RCC 7860 (cell line): Measurements from ENCODE around the gene CHN1.

Experiments used
- DNase-seq: peaks from one replicate; pipeline ENCODE4 v3.0.0-alpha.2; 2015; ENCODE audit warnings: low spot score
- FAIRE-seq: peaks from 2 replicates; lab custom pipeline; 2012; peaks lifted over from hg19 to GRCh38; lab: Jason Lieb, UNC

The CHN1 gene

GRCh38 chr2:174877751-174878150, 127.4 kb downstream of the CHN1 start:
- FAIRE-seq: no peak

DNA sequence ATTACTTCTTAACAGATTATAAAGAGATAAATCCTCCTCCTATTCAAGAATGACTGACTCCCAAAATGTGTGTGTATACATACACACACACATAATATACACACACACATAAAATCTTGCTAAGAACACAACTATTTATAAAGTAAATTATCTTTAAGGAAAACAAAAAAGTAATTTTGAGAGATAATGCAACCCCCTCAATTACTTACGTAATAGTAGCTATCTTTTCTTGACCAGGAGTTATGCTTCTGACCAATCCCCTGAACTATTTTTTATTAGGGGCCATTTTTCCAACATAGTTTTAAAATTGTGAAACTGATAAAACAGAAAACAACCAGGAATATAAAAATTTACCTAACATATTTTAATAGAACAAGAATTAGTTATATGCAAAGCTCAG, 127.9 kb downstream of the CHN1 start:
- FAIRE-seq (no peak), DNase-seq (no peak)

More at GRCh38 chr2:174877751-174878150, 127.4 kb downstream of the CHN1 start:
- DNase-seq: no peak

DNA sequence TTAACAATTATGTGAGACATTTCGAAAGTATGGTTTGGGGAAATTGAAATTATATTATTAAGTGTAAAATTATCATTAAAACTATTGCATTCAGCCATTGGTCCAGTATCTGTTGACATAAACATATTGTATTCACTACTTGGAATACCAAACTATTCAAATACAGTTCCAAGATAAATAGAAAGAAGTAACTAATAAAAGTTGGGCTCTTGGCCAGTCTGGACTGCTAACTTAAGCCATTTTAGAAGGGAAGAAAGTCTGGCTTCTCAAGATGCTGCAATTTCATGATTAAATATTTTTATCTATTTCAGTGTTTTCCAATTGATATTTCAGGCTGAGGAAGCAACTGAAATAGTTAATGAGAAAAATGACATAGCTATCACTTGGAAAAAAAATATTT, 131.1 kb downstream of the CHN1 start:
- DNase-seq (no peak), FAIRE-seq (no peak)

DNA sequence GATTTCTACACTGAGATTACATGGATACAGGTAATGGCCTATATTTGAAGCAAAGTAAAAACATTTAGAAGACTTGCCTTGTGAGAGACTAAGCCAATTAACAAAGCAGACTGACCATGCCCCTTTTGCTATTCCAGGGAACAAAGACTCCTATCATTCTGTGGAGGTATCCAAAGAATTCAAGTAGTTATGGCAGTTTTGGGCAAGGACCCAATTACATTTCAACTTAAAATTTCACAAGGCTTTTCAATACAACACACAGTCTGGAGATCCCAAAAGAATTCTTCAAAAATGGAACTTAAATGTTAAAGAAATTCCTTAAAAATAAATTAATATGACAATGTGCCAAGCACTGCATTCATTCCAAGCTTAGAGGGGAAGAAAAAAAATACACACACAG, 131.7 kb downstream of the CHN1 start:
- DNase-seq (no peak), FAIRE-seq (no peak)

DNA sequence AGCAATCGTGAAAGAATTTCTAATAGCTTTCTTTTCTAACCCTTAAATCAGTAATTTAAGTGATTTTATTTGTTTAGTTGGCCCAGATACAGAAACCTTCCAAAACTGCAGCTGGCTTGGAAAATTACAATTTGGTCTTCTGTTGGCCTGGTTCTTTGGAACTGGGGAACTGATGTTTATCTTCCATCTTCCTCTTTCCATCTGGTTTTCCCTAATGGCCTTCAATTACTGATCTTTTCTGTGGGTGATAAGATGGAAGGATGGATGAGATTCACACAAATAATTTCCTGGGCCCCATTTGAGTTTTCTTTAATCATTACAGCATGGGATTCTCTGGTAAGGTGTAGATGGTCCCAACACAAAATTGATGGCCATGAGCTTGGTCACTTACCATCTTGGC, 134.4 kb downstream of the CHN1 start:
- no peak for DNase-seq
- no peak for FAIRE-seq

DNA sequence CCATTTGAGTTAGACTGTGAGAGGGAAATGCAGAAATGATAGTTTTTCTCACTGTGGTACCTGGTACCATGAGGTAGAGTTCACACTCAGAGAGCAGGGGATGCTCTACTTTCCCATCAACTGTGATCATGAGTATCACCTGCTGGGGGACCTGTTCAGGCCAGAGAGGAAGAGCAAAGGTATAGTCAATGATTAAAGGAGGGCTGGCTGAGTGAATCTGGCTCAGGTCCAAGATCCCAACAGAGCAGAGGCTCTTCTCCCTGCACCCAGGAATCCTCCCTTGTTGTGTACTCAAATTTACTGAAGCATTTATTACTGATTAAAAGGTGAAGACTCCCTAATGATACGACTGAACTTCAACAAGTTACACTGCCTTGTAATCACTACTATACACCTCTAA, 136.3 kb downstream of the CHN1 start:
- FAIRE-seq: no peak
- DNase-seq: no peak

- no peak for DNase-seq
- FAIRE-seq: no peak
Observed at GRCh38 chr2:174866421-174866820, 138.8 kb downstream of the CHN1 start.

DNA sequence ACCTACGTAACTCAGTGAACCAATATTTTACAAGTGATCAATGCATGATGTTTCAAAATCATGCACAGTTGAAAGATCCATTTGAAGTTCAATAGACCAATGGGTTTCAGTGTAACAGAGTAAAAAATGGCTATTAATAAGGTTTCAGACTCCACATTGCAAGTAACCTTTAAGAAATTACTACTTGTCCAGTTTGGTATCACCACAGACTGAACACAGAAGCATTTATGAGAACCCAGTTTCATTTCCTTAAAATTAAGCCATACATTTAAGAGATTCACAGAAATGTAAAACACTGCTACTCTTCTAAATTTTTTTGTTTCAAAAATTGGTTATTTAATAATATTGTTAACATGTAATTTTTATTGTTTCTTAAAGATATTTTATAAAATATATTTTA, 142.0 kb downstream of the CHN1 start:
- DNase-seq: no peak
- FAIRE-seq: peak; percentile 62

DNA sequence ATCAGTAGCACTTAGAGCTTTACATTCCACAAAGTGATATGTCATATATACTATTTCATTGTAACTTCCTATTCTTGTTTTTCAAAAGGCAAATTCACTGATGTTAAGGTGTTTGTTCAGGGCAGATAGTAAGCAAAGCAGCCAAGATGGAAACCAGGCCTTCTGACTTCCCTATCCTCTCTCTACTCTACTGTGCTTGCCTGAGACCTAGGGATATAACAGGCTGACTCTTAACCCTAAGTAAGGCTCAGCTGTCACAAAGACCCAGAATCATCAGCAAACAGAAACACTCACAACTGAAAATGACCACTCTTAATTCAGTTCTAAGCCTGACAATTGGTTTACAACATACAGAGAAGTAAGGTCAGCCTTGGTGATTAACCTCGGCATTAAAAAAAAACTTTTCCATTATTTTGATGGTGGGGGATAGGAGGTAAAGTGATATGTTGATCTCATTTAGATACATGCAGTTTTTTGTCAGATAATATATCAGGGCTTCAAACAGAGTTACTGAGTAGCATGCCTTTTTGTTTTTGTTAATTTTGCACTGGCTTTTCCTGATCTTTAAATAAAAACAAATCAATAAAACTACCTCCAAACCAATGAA, 145.5 kb downstream of the CHN1 start:
- no peak for DNase-seq
- FAIRE-seq: no peak

DNA sequence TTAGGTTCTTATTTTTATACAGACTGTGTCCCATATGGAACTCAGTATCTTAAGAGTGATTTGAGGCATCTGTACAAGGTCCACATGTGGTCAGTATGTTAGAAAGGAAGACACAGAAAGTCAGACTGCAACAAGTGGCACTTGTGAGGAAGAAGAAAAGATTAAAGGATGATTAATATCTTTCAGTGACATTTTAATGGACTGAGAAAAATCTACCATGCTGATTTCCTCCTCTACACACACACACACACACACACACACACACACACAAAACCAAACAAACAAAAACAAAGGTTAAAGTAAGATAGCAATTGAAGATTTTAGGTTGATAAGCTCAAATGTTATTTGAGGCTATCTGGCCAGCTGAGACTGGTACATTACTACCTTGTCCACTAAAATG, 146.4 kb downstream of the CHN1 start:
- DNase-seq: no peak
- FAIRE-seq: no peak

DNA sequence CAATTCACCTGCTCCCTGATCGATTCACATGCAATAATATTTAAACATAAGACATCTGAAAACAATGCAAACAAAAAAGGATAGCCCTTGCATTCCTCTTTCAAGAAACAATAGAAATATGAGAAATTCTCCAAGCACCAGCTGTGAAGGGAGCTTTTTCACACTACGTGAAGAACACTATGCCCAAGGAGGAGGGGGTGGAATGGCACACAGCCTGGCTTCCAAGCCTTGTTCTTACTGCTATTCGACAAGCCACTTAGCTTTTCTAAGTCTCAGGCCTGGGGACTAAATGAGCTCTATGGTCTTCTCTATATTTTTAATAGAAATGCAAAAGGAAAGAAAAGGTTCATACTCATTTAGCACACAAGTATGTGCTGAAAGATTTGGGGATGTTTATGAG, 148.7 kb downstream of the CHN1 start:
- FAIRE-seq (no peak), DNase-seq (no peak)

- FAIRE-seq (peak; percentile 79), DNase-seq (peak; percentile 18)
Observed at GRCh38 chr2:174846941-174847938, 157.9 kb downstream of the CHN1 start.

DNA sequence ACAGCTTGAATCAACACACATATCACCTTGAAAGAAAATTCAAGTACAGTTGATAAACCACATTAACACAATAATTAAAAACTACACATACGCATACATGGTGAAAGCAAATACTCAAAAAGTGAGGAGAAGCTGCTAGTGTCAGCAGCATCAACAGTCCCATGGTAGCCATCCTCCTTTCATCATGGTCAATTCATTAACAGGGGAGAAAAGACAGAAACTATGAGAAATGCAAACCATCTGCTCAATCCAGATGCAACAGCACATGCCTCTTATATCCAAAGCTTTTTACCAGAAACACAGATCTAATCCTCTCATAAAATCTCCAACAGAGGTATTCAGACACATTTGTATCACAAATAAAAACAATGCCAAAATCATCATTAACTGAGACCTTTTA, 159.0 kb downstream of the CHN1 start:
- FAIRE-seq: no peak
- no peak for DNase-seq

- FAIRE-seq (no peak), DNase-seq (no peak)
Observed at GRCh38 chr2:174844295-174844708, 160.9 kb downstream of the CHN1 start.

DNA sequence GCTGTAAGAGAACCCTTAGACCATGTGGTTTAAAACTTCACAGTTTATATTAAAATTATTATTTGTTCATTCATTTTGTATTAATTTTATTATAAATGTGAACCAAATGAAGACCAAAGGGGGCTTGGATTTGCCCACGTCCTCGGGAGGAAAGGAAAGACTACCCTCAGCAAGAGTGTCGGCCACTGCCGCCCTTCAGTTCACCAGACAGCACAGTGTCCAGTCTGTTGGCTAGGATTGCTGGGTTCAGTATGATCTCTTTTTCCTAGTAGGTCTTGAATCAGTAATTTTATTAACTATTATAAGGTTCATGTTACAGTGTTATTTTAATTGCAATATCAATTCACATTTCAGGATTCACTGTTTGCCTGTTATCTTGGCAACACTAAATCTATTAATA, 162.7 kb downstream of the CHN1 start:
- FAIRE-seq: no peak
- DNase-seq: no peak

DNA sequence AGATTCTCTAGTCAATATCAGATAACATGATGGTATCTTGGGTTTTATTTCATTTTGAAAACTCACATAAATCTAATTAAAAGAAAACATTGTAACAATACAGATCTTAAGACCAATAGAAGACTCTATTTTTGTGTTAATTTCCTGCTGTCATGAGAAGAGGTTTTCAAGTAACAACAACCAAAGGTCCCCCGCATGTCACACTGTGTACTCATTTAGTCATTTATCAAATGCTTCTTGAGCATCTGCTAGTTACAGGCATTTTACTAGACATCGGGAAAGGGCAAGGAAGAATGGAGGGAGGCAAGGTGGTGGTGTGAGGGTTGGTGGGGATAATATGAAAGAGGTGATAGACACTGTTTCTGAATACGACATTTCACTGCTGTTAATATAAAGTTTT, 163.2 kb downstream of the CHN1 start:
- DNase-seq (no peak), FAIRE-seq (no peak)

DNA sequence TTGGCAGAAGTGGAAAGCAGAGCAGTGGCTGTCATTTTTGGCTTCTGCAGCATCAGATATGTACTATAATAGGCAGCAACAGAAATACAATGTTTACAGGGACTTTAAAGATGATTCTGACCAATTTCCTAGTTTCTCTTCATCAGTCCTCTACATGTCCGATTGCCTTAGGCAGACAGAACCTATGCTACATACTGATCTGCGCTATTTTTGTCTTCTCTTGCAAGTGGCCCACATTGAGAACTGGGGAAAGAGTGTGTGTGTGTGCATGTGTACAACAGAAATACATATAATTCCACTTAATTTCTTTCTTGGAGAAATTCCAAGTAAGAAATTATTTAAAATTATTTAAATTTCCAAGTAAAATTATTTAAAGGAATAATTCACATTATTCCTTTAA, 163.8 kb downstream of the CHN1 start:
- DNase-seq (no peak), FAIRE-seq (no peak)

GRCh38 chr2:174840436-174840835, 164.7 kb downstream of the CHN1 start:
- no peak for FAIRE-seq

DNA sequence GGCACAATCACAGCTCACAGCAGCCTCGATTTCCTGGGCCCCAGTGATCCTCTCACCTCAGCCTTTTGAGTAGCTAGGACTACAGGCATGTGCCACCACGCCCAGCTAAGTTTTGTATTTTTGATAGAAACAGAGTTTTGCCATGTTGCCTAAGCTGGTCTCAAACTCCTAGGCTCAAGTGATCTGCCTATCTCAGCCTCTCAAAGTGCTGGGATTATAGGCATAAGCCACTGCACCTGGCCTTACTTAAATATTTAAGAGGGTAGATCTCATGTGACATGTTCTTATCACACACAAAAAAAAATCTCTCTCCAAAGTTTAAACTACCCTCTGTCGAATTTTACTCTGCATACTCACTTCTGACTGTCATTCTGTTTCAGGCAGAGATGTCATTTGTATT, 165.5 kb downstream of the CHN1 start:
- FAIRE-seq: no peak
- no peak for DNase-seq

More at GRCh38 chr2:174840436-174840835, 164.7 kb downstream of the CHN1 start:
- DNase-seq: no peak

- no peak for FAIRE-seq
- DNase-seq: no peak
Observed at GRCh38 chr2:174836995-174837390, 168.2 kb downstream of the CHN1 start.

DNA sequence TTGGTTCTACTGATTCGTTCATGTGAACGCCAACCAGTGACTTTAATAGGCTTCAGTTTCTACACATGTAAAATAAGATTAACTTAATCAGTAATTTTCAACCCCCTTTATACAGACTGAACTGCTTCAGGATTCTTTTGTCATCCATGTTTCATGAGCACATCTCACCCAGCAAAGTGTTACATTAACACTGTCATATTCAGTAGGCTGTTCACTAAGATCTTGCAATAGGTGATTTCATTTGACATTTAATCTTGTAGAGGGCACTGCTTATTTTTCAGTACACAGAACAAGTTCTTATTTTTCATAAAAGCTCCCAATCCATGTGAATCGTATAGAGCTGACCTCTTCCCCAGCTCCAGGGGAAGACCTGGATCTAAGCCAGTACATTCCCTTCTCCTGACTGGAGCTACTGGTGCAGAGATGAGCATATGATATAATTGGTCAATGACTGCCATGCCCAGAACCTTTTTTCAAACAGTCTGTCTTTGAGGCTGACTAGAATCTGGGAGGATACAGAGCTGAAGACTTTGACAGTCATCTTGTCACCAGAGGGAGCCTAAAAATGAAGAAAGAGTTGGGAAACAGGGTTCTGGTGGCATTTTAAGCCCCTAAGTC, 168.7 kb downstream of the CHN1 start:
- peak; percentile 96 for FAIRE-seq
- DNase-seq: peak; percentile 90

GRCh38 chr2:174835797-174836255, 169.4 kb downstream of the CHN1 start:
- DNase-seq (peak; percentile 65), FAIRE-seq (no peak)
